Measurements from ENCODE around the gene PZP. TPM values are rescaled to one million over a fixed set of nuclear protein-coding genes. Genes with fewer than 3 reads are reported as not detected.

PZP gene
- total RNA-seq, 1 donor from 2014 or later: not detected

DNA sequence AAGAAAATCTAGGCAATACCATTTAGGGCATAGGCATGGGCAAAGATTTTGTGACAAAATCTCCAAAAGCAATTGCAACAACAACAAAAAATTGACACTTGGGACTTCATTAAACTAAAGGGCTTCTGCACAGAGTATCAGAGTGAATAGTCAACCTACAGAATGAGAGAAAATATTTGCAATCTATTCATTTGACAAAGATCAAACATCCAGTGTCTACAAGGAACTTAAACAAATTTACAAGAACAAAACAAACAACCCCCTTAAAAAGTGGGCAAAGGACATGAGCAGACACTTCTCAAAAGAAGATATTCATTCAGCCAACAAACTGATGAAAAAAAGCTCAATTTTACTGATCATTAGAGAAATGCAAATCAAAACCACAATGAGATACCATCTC, 44.1 kb upstream of the PZP start:
- TF ChIP-seq, protein P1, sequence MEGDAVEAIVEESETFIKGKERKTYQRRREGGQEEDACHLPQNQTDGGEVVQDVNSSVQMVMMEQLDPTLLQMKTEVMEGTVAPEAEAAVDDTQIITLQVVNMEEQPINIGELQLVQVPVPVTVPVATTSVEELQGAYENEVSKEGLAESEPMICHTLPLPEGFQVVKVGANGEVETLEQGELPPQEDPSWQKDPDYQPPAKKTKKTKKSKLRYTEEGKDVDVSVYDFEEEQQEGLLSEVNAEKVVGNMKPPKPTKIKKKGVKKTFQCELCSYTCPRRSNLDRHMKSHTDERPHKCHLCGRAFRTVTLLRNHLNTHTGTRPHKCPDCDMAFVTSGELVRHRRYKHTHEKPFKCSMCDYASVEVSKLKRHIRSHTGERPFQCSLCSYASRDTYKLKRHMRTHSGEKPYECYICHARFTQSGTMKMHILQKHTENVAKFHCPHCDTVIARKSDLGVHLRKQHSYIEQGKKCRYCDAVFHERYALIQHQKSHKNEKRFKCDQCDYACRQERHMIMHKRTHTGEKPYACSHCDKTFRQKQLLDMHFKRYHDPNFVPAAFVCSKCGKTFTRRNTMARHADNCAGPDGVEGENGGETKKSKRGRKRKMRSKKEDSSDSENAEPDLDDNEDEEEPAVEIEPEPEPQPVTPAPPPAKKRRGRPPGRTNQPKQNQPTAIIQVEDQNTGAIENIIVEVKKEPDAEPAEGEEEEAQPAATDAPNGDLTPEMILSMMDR (IDR thresholded peaks at IDR 0.05; ENCODE audit: insufficient read depth, low read depth, low read length): no peak
- no peak for TF ChIP-seq EZH2 (IDR thresholded peaks at IDR 0.05; ENCODE audit: insufficient read depth, low read length)
- Histone ChIP-seq H4K20me1 (ENCODE audit: insufficient read depth, low read length) (no peaks in the 10 kb centered on the region), H3K27me3 (ENCODE audit: insufficient read depth, low read length) (no peaks in the 10 kb centered on the region), H3K9me3 (ENCODE audit: insufficient read depth, low read depth, low read length) (no peaks in the 10 kb centered on the region), H3K27ac (ENCODE audit: low read depth, low read length) (no peak overlapping the region), H2AFZ (ENCODE audit: low read depth, low read length) (no peak overlapping the region), H3K36me3 (ENCODE audit: insufficient read depth, low read length) (no peaks in the 10 kb centered on the region), H3K4me2 (ENCODE audit: low read length) (no peak overlapping the region), H3K4me1 (ENCODE audit: insufficient read depth, low read length) (no peaks in the 10 kb centered on the region), H3K9ac (ENCODE audit: low read length) (no peak overlapping the region), H3K4me3 (ENCODE audit: insufficient read depth, low read depth, low read length) (no peak overlapping the region), H3K79me2 (ENCODE audit: insufficient read depth, low read length) (no peaks in the 10 kb centered on the region)
- no peaks in the 10 kb centered on the region for H3K4me1 Mint-ChIP-seq (ENCODE audit: low read depth, unreplicated experiment)
- peaks cover 1% of the 10 kb centered on the region for H3K9me3 Mint-ChIP-seq (ENCODE audit: unreplicated experiment)
- H3K4me3 Mint-ChIP-seq (ENCODE audit: unreplicated experiment): no peak overlapping the region
- DNase-seq (ENCODE audit: low read depth) (no peak), FAIRE-seq (no peak)
- H3K27ac Mint-ChIP-seq (ENCODE audit: unreplicated experiment): no peak overlapping the region
- H3K27me3 Mint-ChIP-seq (ENCODE audit: low read depth, unreplicated experiment): no peaks in the 10 kb centered on the region
- H3K36me3 Mint-ChIP-seq (ENCODE audit: low read depth, unreplicated experiment): no peaks in the 10 kb centered on the region

DNA sequence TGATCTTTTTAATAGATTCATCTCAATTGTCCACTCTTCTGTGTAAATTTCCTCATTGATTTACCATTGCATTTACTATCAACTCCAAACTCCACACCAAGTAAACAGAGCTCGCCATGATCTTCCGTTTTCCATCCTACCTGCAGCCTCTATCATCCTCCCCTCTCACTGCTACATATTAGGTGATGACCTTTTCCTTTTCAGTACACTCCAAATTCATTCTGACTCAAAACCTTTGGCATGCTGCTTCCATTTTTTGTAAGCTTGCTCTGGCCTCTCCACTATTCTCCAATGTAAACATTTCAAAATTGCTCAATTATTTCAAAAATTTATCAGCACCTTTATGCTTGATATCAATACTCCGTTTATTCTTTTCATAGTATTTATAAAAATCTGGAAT, 40.2 kb upstream of the PZP start:
- H4K20me1 ChIP-seq (ENCODE audit: insufficient read depth, low read length): no peaks in the 10 kb centered on the region
- DNase-seq (ENCODE audit: low read depth): no peak
- H2AFZ ChIP-seq (ENCODE audit: low read depth, low read length): no peak overlapping the region
- no peak overlapping the region for H3K4me3 ChIP-seq (ENCODE audit: insufficient read depth, low read depth, low read length)
- no peaks in the 10 kb centered on the region for H3K36me3 ChIP-seq (ENCODE audit: insufficient read depth, low read length)
- TF ChIP-seq EZH2 (IDR thresholded peaks at IDR 0.05; ENCODE audit: insufficient read depth, low read length): no peak
- TF ChIP-seq, protein P1 (IDR thresholded peaks at IDR 0.05; ENCODE audit: insufficient read depth, low read depth, low read length): no peak
- no peak for FAIRE-seq
- Mint-ChIP-seq H3K36me3 (ENCODE audit: low read depth, unreplicated experiment) (no peaks in the 10 kb centered on the region), H3K4me3 (ENCODE audit: unreplicated experiment) (no peak overlapping the region), H3K9me3 (ENCODE audit: unreplicated experiment) (peaks cover 1% of the 10 kb centered on the region), H3K4me1 (ENCODE audit: low read depth, unreplicated experiment) (no peaks in the 10 kb centered on the region), H3K27me3 (ENCODE audit: low read depth, unreplicated experiment) (no peaks in the 10 kb centered on the region), H3K27ac (ENCODE audit: unreplicated experiment) (no peak overlapping the region)
- no peak overlapping the region for H3K4me2 ChIP-seq (ENCODE audit: low read length)
- no peaks in the 10 kb centered on the region for H3K79me2 ChIP-seq (ENCODE audit: insufficient read depth, low read length)
- no peaks in the 10 kb centered on the region for H3K27me3 ChIP-seq (ENCODE audit: insufficient read depth, low read length)
- H3K4me1 ChIP-seq (ENCODE audit: insufficient read depth, low read length): no peaks in the 10 kb centered on the region
- no peaks in the 10 kb centered on the region for H3K9me3 ChIP-seq (ENCODE audit: insufficient read depth, low read depth, low read length)
- H3K9ac ChIP-seq (ENCODE audit: low read length): no peak overlapping the region
- no peak overlapping the region for H3K27ac ChIP-seq (ENCODE audit: low read depth, low read length)

DNA sequence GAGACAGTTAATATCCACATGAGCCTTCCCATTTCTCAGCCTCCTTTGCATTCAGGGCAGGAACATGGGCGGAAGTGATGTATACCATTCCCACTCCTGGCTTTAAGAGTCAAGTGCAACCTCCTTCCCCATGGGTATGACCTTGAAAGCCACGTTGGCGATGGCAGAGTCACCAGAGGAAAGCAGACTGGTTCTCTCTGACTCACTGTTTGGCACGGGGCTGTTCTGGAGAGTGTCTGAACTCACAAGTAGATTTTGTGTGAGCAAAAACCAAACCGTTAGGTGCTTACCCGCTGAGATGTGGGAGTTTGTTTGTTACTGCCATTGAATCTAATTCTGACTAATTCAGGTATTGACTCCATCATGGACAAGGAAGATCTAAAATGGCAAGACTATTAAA, 36.7 kb upstream of the PZP start:
- Histone ChIP-seq H3K79me2 (ENCODE audit: insufficient read depth, low read length) (no peaks in the 10 kb centered on the region), H3K4me2 (ENCODE audit: low read length) (no peak overlapping the region), H3K4me1 (ENCODE audit: insufficient read depth, low read length) (no peaks in the 10 kb centered on the region), H3K27ac (ENCODE audit: low read depth, low read length) (no peak overlapping the region), H2AFZ (ENCODE audit: low read depth, low read length) (no peak overlapping the region), H3K36me3 (ENCODE audit: insufficient read depth, low read length) (no peaks in the 10 kb centered on the region), H3K9ac (ENCODE audit: low read length) (no peak overlapping the region), H3K4me3 (ENCODE audit: insufficient read depth, low read depth, low read length) (no peak overlapping the region), H4K20me1 (ENCODE audit: insufficient read depth, low read length) (no peaks in the 10 kb centered on the region), H3K9me3 (ENCODE audit: insufficient read depth, low read depth, low read length) (no peaks in the 10 kb centered on the region), H3K27me3 (ENCODE audit: insufficient read depth, low read length) (no peaks in the 10 kb centered on the region)
- H3K9me3 Mint-ChIP-seq (ENCODE audit: unreplicated experiment): no peaks in the 10 kb centered on the region
- H3K4me3 Mint-ChIP-seq (ENCODE audit: unreplicated experiment): no peak overlapping the region
- H3K4me1 Mint-ChIP-seq (ENCODE audit: low read depth, unreplicated experiment): no peaks in the 10 kb centered on the region
- no peak overlapping the region for H3K27ac Mint-ChIP-seq (ENCODE audit: unreplicated experiment)
- no peak for FAIRE-seq
- no peaks in the 10 kb centered on the region for H3K36me3 Mint-ChIP-seq (ENCODE audit: low read depth, unreplicated experiment)
- H3K27me3 Mint-ChIP-seq (ENCODE audit: low read depth, unreplicated experiment): no peaks in the 10 kb centered on the region
- no peak for DNase-seq (ENCODE audit: low read depth)
- TF ChIP-seq, protein P1 (IDR thresholded peaks at IDR 0.05; ENCODE audit: insufficient read depth, low read depth, low read length): no peak
- TF ChIP-seq EZH2 (IDR thresholded peaks at IDR 0.05; ENCODE audit: insufficient read depth, low read length): no peak

Data from astrocyte (in vitro differentiated cells and primary cell).